HEK293T (cell line): ENCODE measurements around the gene HPS1.

Experiments used
- CTCF ChIA-PET: fragments of 350-600 bp; formaldehyde crosslinking; extraction: SDS; loops from one replicate; lab custom pipeline; 2021; ENCODE audit warnings: antibody characterized with exemption, inconsistent platforms; lab: Yijun Ruan, JAX
- POLR2A ChIA-PET: fragments of 350-600 bp; formaldehyde crosslinking; extraction: SDS; loops from one replicate; lab custom pipeline; 2020; ENCODE audit warnings: antibody characterized with exemption, inconsistent platforms; lab: Yijun Ruan, JAX
- DNase-seq: peaks from one replicate; pipeline ENCODE4 v3.0.0; 2012; ENCODE audit warnings: mixed read lengths; ENCODE audit errors: extremely low spot score
- ARNT ChIP-seq: fragments of 450-650 bp; IDR thresholded peaks from 2 replicates; pipeline ENCODE4 v1.6.1; 2017; ENCODE audit warnings: mild to moderate bottlenecking
- BHLHE40 ChIP-seq: fragments of 450-650 bp; IDR thresholded peaks from 2 replicates; pipeline ENCODE4 v1.6.1; 2016; ENCODE audit warnings: mild to moderate bottlenecking, moderate library complexity, borderline replicate concordance
- CTBP1 ChIP-seq: fragments of 450-650 bp; IDR thresholded peaks from 2 replicates; pipeline ENCODE4 v1.6.1; 2016; ENCODE audit warnings: borderline replicate concordance
- ELF4 ChIP-seq: fragments of 450-650 bp; IDR thresholded peaks from 2 replicates; pipeline ENCODE4 v1.6.1; 2017; ENCODE audit warnings: antibody characterized with exemption
- FOXA1 ChIP-seq: fragments of 450-650 bp; IDR thresholded peaks from 2 replicates; pipeline ENCODE4 v1.6.1; 2016; ENCODE audit warnings: mild to moderate bottlenecking
- FOXK2 ChIP-seq: fragments of 450-650 bp; IDR thresholded peaks from 2 replicates; pipeline ENCODE4 v1.6.1; 2016; ENCODE audit warnings: mild to moderate bottlenecking
- FOXM1 ChIP-seq: fragments of 450-650 bp; IDR thresholded peaks from 2 replicates; pipeline ENCODE4 v1.6.1; 2017; ENCODE audit warnings: mild to moderate bottlenecking, borderline replicate concordance
- HDGF ChIP-seq: fragments of 450-650 bp; IDR thresholded peaks from 2 replicates; pipeline ENCODE4 v1.6.1; 2017; ENCODE audit warnings: antibody characterized with exemption, borderline replicate concordance
- L3MBTL2 ChIP-seq: fragments of 450-650 bp; conservative IDR thresholded peaks from 2 replicates; pipeline ENCODE4 v1.6.1; 2016; ENCODE audit warnings: mild to moderate bottlenecking
- LEF1 ChIP-seq: fragments of 450-650 bp; IDR thresholded peaks from 2 replicates; pipeline ENCODE4 v1.6.1; 2017; ENCODE audit warnings: mild to moderate bottlenecking, borderline replicate concordance
- NFRKB ChIP-seq: fragments of 450-650 bp; IDR thresholded peaks from 2 replicates; pipeline ENCODE4 v1.6.1; 2016; ENCODE audit warnings: mild to moderate bottlenecking, moderate library complexity
- PKNOX1 ChIP-seq: fragments of 450-650 bp; IDR thresholded peaks from 2 replicates; pipeline ENCODE4 v1.6.1; 2016
- SP1 ChIP-seq: fragments of 450-650 bp; IDR thresholded peaks from 2 replicates; pipeline ENCODE4 v1.6.1; 2017
- SUZ12 ChIP-seq: fragments of 450-650 bp; IDR thresholded peaks from 2 replicates; pipeline ENCODE4 v1.6.1; 2016; ENCODE audit warnings: mild to moderate bottlenecking
- TARDBP ChIP-seq: fragments of 450-650 bp; IDR thresholded peaks from 2 replicates; pipeline ENCODE4 v1.6.1; 2016
- ZNF384 ChIP-seq: fragments of 450-650 bp; IDR thresholded peaks from 2 replicates; pipeline ENCODE4 v1.6.1; 2016

Gene HPS1

GRCh38 chr10:98370831-98371820, 75.6 kb downstream of the HPS1 start:
- DNase-seq, result no peak
- CTCF ChIA-PET, result interaction anchor here (0.5 kb wide), 1 partner anchor 65 kb away, joined by 3 read pairs; no protein-coding TSS in a partner anchor
- no peak for TF ChIP-seq SP1
- no peak for TF ChIP-seq SUZ12
- TF ChIP-seq HDGF, result no peak
- TF ChIP-seq ZNF384, result no peak
- no peak for TF ChIP-seq BHLHE40
- no peak for TF ChIP-seq ARNT
- TF ChIP-seq ELF4, result no peak
- TF ChIP-seq LEF1, result no peak
- TF ChIP-seq FOXM1, result no peak
- TF ChIP-seq TARDBP, result no peak
- POLR2A ChIA-PET, result no interaction called here

GRCh38 chr10:98369801-98370200, 76.9 kb downstream of the HPS1 start:
- ChIA-PET POLR2A (no interaction called here), CTCF (no interaction called here)

GRCh38 chr10:98368644-98369043, 78.1 kb downstream of the HPS1 start:
- POLR2A ChIA-PET, result no interaction called here
- DNase-seq, result no peak
- TF ChIP-seq NFRKB (no peak), SP1 (no peak), SUZ12 (no peak), TARDBP (no peak), ZNF384 (no peak), FOXM1 (no peak), LEF1 (no peak), FOXA1 (no peak), HDGF (no peak), PKNOX1 (no peak), ARNT (no peak), ELF4 (no peak)
- CTCF ChIA-PET, result no interaction called here

More at GRCh38 chr10:98369801-98370200, 76.9 kb downstream of the HPS1 start:
- TF ChIP-seq FOXK2, result no peak
- no peak for TF ChIP-seq FOXM1
- TF ChIP-seq TARDBP, result no peak
- no peak for TF ChIP-seq SP1
- TF ChIP-seq SUZ12, result no peak
- no peak for TF ChIP-seq LEF1
- no peak for DNase-seq

- no peak for DNase-seq
- TF ChIP-seq SP1 (no peak), PKNOX1 (no peak), ARNT (no peak), HDGF (no peak), TARDBP (no peak), FOXM1 (no peak), FOXA1 (no peak), ELF4 (no peak), CTBP1 (no peak), BHLHE40 (no peak), LEF1 (no peak), SUZ12 (no peak), FOXK2 (no peak), L3MBTL2 (no peak), ZNF384 (no peak), NFRKB (no peak)
- POLR2A ChIA-PET, result no interaction called here
- CTCF ChIA-PET, result no interaction called here
Observed at GRCh38 chr10:98367604-98368451, 78.9 kb downstream of the HPS1 start.
